Astrocyte (in vitro differentiated cells and primary cell): ENCODE measurements around the gene RHEBL1. TPM values are rescaled to one million over a fixed set of nuclear protein-coding genes. Genes with fewer than 3 reads are reported as not detected.

Source experiments
- DNase-seq: peaks from one replicate; pipeline ENCODE4 v3.0.0-alpha.2; 2010; ENCODE audit warnings: low read depth
- FAIRE-seq: peaks from 2 replicates; lab custom pipeline; 2011; peaks lifted over from hg19 to GRCh38; lab: Jason Lieb, UNC
- H2AFZ ChIP-seq: 2 replicates; pipeline ENCODE4 v1.6.0; 2012; ENCODE audit warnings: low read depth, low read length, inconsistent platforms
- H3K27ac ChIP-seq: 2 replicates; pipeline ENCODE4 v1.5.1; 2011; ENCODE audit warnings: low read depth, low read length, inconsistent platforms
- H3K27me3 ChIP-seq: 2 replicates; pipeline ENCODE4 v1.6.0; 2011; ENCODE audit warnings: low read length, inconsistent platforms; ENCODE audit not compliant: insufficient read depth
- H3K36me3 ChIP-seq: 2 replicates; pipeline ENCODE4 v1.5.1; 2011; ENCODE audit warnings: low read length, inconsistent platforms; ENCODE audit not compliant: insufficient read depth
- H3K4me1 ChIP-seq: 2 replicates; pipeline ENCODE4 v1.5.1; 2011; ENCODE audit warnings: low read length, inconsistent platforms; ENCODE audit not compliant: insufficient read depth
- H3K4me2 ChIP-seq: 2 replicates; pipeline ENCODE4 v1.6.0; 2012; ENCODE audit warnings: low read length, inconsistent platforms
- H3K4me3 ChIP-seq: 2 replicates; pipeline ENCODE4 v1.5.1; 2011; ENCODE audit warnings: low read depth, mild to moderate bottlenecking, low read length, inconsistent platforms; ENCODE audit not compliant: insufficient read depth
- H3K79me2 ChIP-seq: 2 replicates; pipeline ENCODE4 v1.6.0; 2012; ENCODE audit warnings: mild to moderate bottlenecking, low read length, inconsistent platforms; ENCODE audit not compliant: insufficient read depth
- H3K9ac ChIP-seq: 2 replicates; pipeline ENCODE4 v1.6.0; 2012; ENCODE audit warnings: mild to moderate bottlenecking, low read length, inconsistent platforms
- H3K9me3 ChIP-seq: 2 replicates; pipeline ENCODE4 v1.5.1; 2012; ENCODE audit warnings: low read depth, mild to moderate bottlenecking, low read length, inconsistent platforms; ENCODE audit not compliant: insufficient read depth
- H4K20me1 ChIP-seq: 2 replicates; pipeline ENCODE4 v1.6.0; 2012; ENCODE audit warnings: low read length, inconsistent platforms; ENCODE audit not compliant: insufficient read depth
- H3K27ac Mint-ChIP-seq: one replicate; pipeline ENCODE4 v1.8.0; 2021; ENCODE audit warnings: mild to moderate bottlenecking, mixed read lengths; ENCODE audit not compliant: unreplicated experiment
- H3K27me3 Mint-ChIP-seq: one replicate; pipeline ENCODE4 v1.8.0; 2021; ENCODE audit warnings: low read depth, mixed read lengths; ENCODE audit not compliant: unreplicated experiment
- H3K36me3 Mint-ChIP-seq: one replicate; pipeline ENCODE4 v1.8.0; 2021; ENCODE audit warnings: low read depth, mixed read lengths; ENCODE audit not compliant: unreplicated experiment
- H3K4me1 Mint-ChIP-seq: one replicate; pipeline ENCODE4 v1.8.0; 2021; ENCODE audit warnings: low read depth, mixed read lengths; ENCODE audit not compliant: unreplicated experiment
- H3K4me3 Mint-ChIP-seq: one replicate; pipeline ENCODE4 v1.8.0; 2021; ENCODE audit warnings: mild to moderate bottlenecking, moderate library complexity, mixed read lengths; ENCODE audit not compliant: unreplicated experiment
- H3K9me3 Mint-ChIP-seq: one replicate; pipeline ENCODE4 v1.8.0; 2021; ENCODE audit warnings: mild to moderate bottlenecking, mixed read lengths; ENCODE audit not compliant: unreplicated experiment
- CTCF ChIP-seq: IDR thresholded peaks from 2 replicates; pipeline ENCODE4 v1.5.1; 2011; ENCODE audit warnings: low read depth, mild to moderate bottlenecking, inconsistent platforms, low read length, moderate library complexity; ENCODE audit not compliant: insufficient read depth
- EZH2 ChIP-seq: IDR thresholded peaks from 2 replicates; pipeline ENCODE4 v1.6.1; 2012; ENCODE audit warnings: mild to moderate bottlenecking, low read length, inconsistent platforms; ENCODE audit not compliant: insufficient read depth
- total RNA-seq: library from RNA; stranded (reverse); gene quantifications from 2 replicates; pipeline ENCODE4 v1.2.1, GENCODE V29; 2021

Gene RHEBL1
- total RNA-seq, 1 donor from 2014 or later = 1.3 TPM

GRCh38 chr12:49061157-49061650 is 8.6 kb downstream of the RHEBL1 start:
- H3K27me3 ChIP-seq = no peaks in the 10 kb centered on the region
- H3K4me3 ChIP-seq = peak overlapping the region; percentile 92
- Mint-ChIP-seq H3K4me3 (peak overlapping the region; percentile 96), H3K4me1 (peaks cover 20% of the 10 kb centered on the region), H3K9me3 (no peaks in the 10 kb centered on the region), H3K27me3 (no peaks in the 10 kb centered on the region), H3K36me3 (peaks cover 5% of the 10 kb centered on the region), H3K27ac (peak overlapping the region; percentile 97)
- peaks cover 32% of the 10 kb centered on the region for H3K4me1 ChIP-seq
- no peaks in the 10 kb centered on the region for H3K36me3 ChIP-seq
- no peaks in the 10 kb centered on the region for H3K9me3 ChIP-seq
- H4K20me1 ChIP-seq = peaks cover 35% of the 10 kb centered on the region
- FAIRE-seq (no peak), DNase-seq (no peak)
- H3K27ac ChIP-seq = peak overlapping the region; percentile 98
- peak overlapping the region; percentile 97 for H3K9ac ChIP-seq
- H3K79me2 ChIP-seq = peaks cover 52% of the 10 kb centered on the region
- peak overlapping the region; percentile 89 for H2AFZ ChIP-seq
- H3K4me2 ChIP-seq = peak overlapping the region; percentile 99
- TF ChIP-seq CTCF (no peak), EZH2 (no peak)

GRCh38 chr12:49060237-49061156 is 9.3 kb downstream of the RHEBL1 start, which contains the start of gene KMT2D:
Gene KMT2D, minus strand, starts transcription at chr12:49060794. Its CDS starts 5,470 bp downstream, at chr12:49055324.
- Histone ChIP-seq H3K79me2 (peaks cover 59% of the 10 kb centered on the region), H3K27ac (peak within 1 kb of the TSS; percentile 98), H3K4me3 (peak within 1 kb of the TSS; percentile 92), H2AFZ (peak within 1 kb of the TSS; percentile 89), H3K27me3 (no peaks in the 10 kb centered on the region), H3K9ac (peak within 1 kb of the TSS; percentile 97), H3K4me2 (peak within 1 kb of the TSS; percentile 99), H3K9me3 (no peaks in the 10 kb centered on the region), H3K4me1 (peaks cover 39% of the 10 kb centered on the region), H4K20me1 (peaks cover 42% of the 10 kb centered on the region), H3K36me3 (no peaks in the 10 kb centered on the region)
- Mint-ChIP-seq H3K4me3 (peak within 1 kb of the TSS; percentile 98), H3K27ac (peak within 1 kb of the TSS; percentile 97), H3K36me3 (peaks cover 5% of the 10 kb centered on the region), H3K9me3 (no peaks in the 10 kb centered on the region), H3K4me1 (peaks cover 27% of the 10 kb centered on the region), H3K27me3 (no peaks in the 10 kb centered on the region)
- no peak for FAIRE-seq
- no peak for TF ChIP-seq CTCF
- no peak for TF ChIP-seq EZH2
- DNase-seq = peak; percentile 97
